GM21825 (cell line): Measurements from ENCODE around the gene CCDC69.
"Not testable (repeated sequence)": the region's sequence is repeated elsewhere in the genome, so short reads cannot be mapped to it uniquely, and the experiment has no call there.

Source experiments
- ATAC-seq: cut with Tn5 transposase; IDR thresholded peaks from one replicate; pipeline ENCODE4 v1.9.1; 2021; ENCODE audit warnings: mild to moderate bottlenecking, moderate library complexity; ENCODE audit not compliant: unreplicated experiment

CCDC69 gene, protein sequence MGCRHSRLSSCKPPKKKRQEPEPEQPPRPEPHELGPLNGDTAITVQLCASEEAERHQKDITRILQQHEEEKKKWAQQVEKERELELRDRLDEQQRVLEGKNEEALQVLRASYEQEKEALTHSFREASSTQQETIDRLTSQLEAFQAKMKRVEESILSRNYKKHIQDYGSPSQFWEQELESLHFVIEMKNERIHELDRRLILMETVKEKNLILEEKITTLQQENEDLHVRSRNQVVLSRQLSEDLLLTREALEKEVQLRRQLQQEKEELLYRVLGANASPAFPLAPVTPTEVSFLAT

DNA sequence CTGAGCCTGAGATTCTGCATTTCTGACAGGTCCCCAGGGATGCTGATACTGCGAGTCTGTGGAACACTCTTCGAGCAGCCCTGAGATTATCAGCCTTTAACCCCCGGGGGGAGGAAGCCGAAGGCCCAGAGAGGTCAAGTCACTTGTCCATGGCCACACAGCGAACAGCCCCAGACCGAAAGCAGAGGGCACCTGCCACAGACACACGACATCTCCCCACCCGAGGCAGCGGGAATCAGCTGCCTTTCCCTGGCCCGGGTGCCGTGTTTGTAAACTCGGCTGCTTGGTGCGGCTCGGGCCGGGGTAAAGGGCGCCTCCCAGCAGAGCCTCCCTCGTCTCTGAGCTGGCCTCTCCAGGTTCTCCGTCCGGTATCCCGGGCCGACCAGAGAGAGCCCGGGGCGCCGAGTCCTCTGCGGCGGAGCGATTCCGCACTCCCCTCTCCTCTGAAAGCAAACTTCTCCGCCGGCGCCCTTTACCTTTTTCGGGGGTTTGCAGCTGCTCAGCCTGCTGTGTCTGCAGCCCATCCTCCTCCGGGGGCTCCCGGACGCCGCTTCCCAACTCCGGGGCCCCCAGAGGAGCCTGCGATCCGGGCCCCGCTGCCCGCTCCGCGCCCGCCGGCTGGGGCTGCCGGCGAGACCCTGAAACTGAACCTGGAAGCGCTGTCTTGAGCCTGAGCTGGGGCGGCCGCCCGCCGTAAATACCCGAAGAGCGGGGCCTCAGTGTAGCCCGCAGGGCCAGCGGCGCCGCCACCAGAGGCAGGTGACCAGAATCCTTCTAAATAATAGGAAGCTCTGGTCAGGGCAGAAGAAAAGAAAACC lies at the start of gene CCDC69:
Gene CCDC69 (minus strand): TSS at position 646 of the 818 bp plus-strand sequence. CDS start 122 bp downstream, at position 524.
- peak; percentile 71 for ATAC-seq

DNA sequence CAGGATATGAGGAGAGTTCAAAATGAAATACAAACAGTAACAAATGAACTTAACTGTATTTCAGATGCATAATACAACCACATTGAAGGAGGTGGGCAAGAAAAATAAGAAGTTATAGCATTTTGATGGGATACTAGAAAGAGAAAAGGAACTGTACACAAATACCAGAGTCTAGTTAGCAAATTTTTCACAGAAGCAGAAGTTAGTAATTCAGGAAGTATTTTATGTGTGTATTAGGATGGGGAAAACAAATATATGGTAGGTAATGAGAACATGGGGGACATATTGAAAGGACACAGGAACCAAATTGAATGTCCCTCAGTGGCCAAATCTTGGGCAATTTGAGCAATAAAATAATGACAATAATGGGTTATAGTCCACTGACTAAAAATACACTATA lies 47.4 kb upstream of the CCDC69 start:
- ATAC-seq: no peak

DNA sequence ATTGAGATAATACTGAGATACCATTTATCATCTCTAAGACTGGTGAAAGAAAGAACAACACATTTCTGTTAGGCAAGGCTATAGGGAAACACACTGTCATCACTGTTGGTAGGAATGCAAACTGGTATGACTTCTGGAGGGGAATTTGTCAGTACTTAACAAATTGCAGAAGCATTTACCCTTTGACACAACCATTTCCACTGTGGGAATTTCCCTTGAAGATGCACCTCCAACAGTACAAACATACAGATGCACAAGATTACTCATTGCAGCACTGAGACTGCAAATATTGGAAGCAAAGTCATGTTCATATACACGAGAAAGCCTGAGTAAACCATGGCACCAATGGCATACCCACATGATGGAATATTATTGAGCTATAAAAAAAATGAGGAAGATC lies 46.7 kb upstream of the CCDC69 start:
- peak; percentile 82 for ATAC-seq

DNA sequence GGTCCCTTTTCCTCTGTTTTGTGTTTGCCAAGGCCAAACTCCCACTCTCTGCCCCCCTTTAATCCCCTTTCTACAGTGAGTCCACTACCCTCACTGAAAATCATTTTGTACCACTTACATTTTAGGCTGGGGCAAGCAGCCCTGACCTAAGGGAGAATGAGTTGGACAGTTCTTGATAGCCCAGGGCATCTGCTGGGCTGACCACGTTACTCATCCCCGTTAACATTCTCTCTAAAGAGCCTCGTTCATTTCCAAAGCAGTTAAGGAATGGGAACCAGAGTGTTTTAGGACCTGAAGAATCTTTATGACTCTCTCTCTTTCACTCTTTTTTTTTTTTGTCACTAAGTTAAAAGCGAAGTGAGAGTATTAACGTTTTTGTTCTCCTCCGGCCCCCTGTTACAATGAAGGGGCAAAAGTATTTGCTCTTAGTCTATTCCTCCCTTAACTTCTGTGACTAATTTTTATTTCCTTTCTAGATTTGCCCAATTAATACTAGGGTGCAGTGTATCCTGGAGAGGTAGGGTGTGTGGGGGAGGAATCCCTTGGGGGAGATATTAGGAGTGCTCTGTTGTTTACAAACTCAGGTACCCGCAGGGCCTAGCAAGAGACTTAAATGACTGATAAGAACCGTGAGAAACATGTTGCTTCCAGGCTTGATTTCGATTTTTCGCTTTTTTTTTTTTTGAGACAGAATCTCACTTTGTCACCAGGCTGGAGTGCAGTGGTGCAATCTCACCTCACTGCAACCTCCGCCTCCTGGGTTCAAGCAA lies 43.8 kb upstream of the CCDC69 start:
- no peak for ATAC-seq

DNA sequence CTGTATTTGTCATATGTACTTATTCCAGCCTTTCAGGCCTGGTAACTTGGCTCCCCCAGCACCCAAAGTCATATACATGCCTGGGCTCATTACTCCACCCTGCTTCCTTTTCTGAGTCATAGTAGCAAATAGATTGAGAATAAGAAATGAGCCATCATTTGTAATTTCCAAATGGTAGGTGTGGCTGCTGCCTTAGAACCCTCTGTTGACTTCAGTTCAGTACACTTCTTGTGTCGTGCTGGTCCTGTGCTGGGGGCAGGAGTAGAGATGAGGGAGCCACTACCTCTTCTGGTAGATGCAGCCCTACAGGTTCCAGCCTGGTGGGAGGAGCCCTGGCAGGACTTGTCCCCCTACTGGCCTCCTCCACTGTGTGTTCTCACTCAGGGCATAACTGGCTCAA lies 40.2 kb upstream of the CCDC69 start:
- ATAC-seq: peak; percentile 43

DNA sequence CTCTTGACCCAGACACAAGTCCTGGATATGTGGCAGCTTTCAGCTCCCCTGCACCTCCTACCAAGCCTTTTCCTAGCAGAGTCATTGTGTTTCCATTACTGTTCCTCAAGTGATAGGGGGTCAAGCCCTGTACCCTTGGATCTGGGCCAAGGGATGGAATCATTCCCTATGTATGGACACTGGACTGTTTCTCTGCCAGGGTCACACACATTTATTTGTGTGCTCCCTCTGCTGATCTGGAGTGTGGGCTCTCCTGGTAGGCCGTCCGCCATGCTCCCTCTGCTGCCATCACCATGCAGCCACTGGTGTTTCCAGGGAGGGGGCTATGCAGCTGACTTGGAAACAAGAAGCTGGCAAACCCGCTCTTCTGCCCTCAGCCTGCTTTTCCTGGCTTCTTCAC lies 38.6 kb upstream of the CCDC69 start:
- no peak for ATAC-seq

DNA sequence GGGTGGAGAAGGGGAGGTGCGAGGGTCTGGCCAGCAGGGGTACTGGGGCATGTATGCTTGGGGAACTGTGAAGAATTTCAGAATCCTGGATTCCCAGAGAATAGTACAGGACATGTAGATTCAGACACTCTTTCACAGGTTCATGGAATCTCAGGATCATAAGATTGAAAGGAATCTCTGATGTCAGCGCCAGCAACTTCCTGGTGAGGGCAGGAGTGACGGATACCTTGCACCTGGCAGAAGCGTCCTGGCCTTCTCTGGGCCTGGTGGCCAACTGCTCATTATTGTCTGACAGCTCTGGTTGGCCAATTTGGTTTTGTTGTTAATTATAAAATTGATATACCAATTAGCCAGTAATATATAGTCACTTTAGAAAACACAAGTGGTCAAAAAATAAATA lies 36.0 kb upstream of the CCDC69 start:
- ATAC-seq: no peak

DNA sequence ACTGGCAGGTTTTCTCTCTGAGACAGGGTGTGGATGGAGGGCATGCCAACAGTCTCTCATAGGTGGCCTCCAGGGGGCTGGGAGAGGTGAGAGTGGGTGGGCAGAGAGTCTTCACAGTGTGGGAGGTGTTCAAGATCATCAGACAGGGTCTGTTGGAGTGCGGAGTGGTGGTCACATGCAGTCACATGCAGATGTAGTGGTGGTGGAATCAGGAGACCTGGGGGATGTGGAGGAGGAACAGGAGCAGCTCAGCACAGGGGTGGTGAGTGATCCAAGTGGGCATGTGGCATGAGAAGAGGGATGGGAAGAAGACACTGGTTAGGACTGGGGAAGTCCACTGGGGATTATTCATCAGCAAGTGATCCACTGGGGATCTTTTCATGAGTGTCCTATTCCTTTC lies 34.9 kb upstream of the CCDC69 start:
- ATAC-seq: no peak

DNA sequence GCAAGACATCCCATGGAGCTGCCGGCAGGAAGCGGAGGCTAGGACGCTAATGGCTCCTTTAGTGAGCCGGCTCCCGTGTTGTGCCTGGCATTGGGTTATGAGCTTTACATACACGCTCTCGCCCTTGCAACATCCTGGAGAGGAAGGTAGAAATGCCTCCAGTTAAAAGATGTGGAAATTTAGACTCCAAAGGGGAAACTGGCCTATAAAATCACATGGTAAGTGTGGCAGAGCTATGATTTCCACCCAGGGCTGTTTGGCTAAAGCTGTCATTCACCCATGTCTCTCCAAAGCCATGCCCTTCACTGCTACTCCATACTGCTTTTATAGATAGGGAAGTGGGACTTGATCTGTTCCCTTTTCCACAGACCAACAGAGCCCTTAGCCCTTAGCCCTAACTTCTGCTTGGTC lies 34.3 kb upstream of the CCDC69 start:
- ATAC-seq: no peak

DNA sequence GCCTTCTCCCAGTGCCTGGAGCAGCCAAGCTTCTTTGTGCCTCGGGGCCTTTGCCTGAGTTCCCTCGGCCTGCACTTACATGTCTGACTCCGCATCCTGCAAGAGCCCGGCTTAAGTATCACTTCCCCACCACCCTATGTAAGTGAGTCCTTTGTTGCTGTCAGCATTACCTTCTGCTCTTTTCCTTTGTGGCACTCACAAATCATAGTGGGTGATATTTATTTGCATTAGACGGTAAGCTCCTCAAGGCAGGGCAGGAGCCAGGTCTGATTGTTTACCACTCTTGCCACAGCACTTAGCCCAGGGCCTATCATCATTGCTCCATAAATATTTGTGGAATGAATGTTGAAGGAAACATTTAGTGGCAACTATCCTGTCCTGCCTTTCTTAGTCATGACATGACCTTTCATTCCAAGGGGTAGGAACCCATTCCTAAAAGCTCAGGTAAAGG lies 33.9 kb upstream of the CCDC69 start:
- peak; percentile 29 for ATAC-seq

DNA sequence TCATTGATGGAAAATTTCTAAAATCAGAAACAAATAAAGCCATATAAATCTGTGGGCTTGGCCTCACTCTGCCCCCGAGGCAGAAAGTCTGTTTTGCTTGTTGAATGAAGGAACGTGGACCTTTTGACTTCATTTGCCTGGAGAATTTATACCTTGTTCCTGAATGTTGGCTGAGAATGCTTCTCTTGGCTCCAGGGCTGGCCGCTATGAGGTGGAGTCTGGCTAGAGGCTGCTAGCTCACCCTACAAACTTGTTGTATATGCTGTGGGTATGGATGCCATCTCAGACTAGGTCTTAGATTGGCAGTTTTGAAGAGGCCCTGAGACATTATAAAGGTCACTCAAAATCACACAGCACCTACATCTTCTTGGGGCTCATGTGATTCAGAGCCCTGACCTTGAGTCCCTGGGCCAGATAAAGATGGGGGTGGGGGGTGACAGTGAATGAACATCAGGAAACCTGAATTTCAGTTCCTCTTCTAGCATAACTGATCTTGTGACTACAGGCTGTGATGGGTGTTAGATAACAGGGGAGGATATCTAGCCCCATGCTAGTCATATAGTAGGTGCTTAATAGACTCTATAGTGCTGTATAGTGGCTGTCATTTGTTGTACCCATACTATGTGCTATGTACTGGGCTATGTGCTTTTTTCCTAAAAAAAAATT lies 31.9 kb upstream of the CCDC69 start:
- ATAC-seq: peak; percentile 31

DNA sequence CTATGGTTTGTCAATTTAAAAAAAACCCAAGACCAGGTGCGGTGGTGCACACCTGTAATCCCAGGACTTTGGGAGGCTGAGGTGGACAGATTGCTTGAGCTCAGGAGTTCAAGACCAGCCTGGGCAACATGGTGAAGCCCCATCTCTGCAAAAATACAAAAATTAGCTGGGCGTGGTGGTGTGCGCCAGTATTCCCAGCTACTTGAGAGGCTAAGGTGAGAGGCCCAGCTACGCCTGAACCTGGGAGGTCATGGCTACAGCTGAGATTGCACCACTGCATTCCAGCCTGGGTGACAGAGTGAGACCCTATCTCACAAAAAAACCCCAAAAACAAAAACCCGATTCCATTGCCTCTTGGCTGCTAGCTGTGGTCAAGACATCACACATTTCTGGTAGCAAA lies 31.1 kb upstream of the CCDC69 start:
- ATAC-seq: not testable (repeated sequence)

DNA sequence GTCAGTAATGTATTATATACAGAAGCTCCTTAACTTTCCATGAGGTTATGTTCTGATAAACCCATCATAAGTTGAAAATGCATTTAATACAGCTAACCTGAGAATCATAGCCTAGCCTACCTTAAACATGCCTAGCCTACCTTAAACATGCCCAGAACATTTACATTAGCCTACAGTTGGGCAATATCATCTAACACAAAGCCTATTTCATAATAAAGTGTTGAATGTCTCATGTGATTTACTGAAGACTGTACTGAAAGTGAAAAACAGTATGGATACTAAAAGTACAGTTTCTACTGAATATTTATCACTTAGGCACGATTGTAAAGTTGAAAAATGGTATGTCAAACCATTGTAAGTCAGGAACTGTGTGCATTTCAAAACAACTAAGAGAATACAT lies 30.7 kb upstream of the CCDC69 start:
- ATAC-seq: no peak

DNA sequence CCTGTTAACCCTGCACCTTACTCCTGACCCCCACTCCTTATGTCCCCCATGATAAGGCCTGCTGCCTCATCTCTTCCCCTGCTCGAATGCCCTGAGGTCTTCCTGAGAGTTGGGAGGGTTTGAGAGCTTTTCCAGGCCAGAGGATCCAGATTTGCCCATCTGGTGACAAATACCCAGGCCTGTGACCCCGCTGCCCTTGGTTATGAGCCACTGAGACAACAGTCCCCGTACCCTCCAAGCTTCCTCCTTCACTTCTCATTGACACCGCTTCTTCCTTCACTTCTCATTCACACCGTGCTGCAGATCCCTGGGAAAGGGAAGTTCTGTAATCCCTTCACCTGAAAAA lies 29.7 kb upstream of the CCDC69 start:
- no peak for ATAC-seq

DNA sequence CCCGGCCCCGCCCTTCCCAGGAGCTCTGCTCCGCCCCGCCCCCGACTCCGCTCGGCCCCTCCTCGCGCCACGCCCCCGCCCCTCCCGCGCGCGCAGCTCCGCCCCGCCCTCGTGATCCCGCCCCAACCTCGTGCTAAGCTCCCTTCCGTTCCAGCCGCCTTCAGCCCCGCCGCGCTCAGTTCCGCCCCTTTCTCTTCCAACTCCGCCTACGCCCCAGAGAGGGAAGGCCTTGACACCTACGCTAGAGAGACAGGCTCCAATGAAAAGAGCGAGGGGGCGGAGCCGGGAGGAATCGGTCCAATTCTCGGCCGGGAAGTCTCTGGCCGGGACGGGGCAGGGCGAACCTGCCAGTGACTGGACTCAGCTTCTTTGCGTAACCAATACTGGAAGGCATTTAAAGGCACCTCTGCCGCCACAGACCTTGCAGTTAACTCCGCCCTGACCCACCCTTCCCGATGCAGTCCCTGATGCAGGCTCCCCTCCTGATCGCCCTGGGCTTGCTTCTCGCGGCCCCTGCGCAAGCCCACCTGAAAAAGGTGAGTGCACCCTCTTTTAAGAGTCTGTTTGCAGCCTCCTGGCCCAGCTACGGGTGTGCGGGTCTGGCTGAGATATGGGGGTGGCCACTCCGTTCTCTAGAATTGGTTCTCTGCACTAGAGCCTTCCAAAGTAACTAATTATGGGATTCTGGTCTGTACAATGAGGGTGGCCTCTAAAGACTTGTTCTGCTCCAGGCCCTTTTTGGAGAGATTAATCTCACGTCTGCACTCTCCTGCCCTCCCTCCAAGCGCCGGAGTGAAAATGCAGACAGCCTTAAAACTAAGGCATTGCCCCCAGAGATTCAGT lies 29.1 kb upstream of the CCDC69 start, which contains the start of gene GM2A:
Gene GM2A (plus strand): TSS at position 424 of the 843 bp plus-strand sequence. CDS start 32 bp downstream, at position 456.
- ATAC-seq: peak; percentile 87

DNA sequence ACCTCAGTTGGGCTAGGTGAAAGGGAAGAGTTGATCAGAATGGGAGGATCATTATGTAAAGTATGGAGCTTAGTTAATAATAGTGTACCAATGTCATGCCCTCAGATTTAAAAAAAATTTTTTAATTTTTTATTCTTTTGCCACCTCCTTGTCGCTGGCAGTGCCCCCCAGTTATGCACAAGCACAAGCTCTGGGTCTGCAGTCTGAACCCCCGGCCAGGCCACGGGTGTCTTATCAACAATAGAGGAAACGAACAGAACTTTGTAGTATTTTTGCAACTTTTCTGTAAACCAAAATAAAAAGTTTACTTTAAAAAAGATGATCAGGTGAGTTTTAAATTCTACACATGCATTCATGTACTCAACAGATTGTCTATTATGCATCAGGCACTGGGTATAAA lies 27.7 kb upstream of the CCDC69 start:
- no peak for ATAC-seq

DNA sequence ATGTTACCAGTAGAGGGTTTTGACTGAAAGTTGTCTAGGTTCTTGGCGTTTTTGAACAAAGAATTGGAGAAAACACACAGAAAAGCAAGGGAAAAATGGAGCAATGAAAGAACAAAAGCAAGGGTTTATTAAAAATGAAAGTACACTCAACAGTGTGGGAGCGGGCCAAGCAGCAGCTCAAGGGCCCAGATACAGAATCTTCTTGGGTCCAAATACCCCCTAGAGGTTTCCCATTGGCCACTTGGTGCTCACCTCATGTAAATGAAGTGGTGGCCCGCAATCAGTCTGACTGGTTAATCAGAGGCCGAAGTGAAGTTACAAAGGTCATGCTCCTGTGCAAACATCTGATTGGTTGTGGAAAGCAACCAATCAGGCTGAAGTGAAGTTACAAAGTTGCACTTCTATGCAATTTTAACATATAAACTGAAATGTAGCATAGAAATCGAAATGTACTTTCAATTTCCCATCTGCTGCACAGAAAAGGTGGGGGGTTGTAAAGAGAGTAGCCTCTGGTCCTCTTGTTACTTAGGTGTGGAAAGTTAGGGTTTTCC lies 27.2 kb upstream of the CCDC69 start:
- no peak for ATAC-seq

DNA sequence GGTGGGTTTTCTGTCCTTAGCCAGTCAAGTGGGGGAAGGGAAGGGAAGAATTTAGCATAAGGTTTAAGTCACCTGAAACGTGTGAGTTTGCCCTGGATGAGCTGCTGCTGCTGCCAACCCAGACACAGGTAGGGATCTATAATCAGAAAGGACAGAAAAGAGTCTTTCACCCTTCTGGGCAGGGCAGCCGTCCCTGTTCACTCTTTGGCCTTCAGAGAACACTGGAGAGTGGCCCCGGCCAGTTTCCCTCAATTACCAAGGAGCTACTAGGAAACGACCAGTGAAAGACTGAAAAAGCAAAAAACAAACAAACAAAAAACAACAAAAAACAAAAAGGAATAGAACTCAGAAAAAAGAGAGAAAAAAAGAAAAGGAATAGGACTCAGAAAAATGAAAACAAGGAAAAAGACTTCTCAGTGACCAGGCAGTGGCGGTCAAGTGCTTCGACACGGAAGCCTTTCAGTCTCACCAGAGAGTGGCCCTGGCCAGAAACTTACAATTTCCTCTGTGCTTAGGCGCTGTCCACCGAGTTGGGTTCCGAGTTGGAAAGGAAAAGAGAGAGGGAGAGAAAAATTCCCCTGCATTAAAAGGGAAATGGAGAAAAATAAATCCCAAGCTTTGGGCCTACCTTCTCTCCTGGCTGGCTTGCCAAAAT lies 26.6 kb upstream of the CCDC69 start:
- no peak for ATAC-seq

DNA sequence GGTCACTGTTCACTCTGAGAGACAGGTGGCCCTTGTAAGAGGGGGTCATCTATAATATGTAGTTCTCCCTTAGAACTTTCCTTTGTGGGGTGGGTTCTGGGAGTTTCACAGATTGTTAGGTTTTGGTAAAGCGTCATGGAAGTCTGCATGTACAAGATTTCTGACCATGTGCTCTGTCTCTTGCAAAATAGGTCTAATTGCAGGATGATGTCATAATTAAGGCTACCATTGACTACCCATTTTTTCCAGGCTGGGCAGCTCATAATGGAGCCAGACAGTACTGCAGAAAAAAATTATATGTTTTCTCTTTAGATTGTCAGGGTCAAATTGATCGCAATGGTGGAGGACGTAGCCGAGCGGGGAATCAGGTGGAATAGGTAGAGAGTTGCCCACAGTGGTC lies 25.4 kb upstream of the CCDC69 start:
- no peak for ATAC-seq
